HepG2 (cell line): ENCODE results near the gene TCAF1. TPM values are rescaled to one million over a fixed set of nuclear protein-coding genes. Genes with fewer than 3 reads are reported as not detected.
A peak's percentile ranks its signal among the peaks of the same experiment; 100 is the strongest.

ENCODE experiments used
- CCDC6 ChIP-seq: sonication (generic); formaldehyde crosslinking; IDR thresholded peaks from 2 replicates; pipeline ENCODE4 v1.8.1; 2022; ENCODE audit warnings: mild to moderate bottlenecking, missing genetic modification reagents, moderate library complexity
- HNRNPL ChIP-seq: fragments of 200-400 bp; formaldehyde crosslinking; IDR thresholded peaks from 2 replicates; pipeline ENCODE4 v1.6.1; 2017; ENCODE audit warnings: mild to moderate bottlenecking, low read depth, low read length
- ISL2 ChIP-seq: sonication (generic); formaldehyde crosslinking; IDR thresholded peaks from 2 replicates; pipeline ENCODE4 v1.5.0; 2020; ENCODE audit warnings: missing genetic modification reagents
- MYPOP ChIP-seq: sonication (generic); formaldehyde crosslinking; IDR thresholded peaks from 2 replicates; pipeline ENCODE4 v1.8.1; 2023; ENCODE audit warnings: mild to moderate bottlenecking, moderate library complexity, missing genetic modification reagents
- NFYB ChIP-seq: sonication (generic); formaldehyde crosslinking; IDR thresholded peaks from 2 replicates; pipeline ENCODE4 v1.4.0; 2020; ENCODE audit warnings: missing genetic modification reagents
- NR2C2 ChIP-seq: sonication (generic); formaldehyde crosslinking; IDR thresholded peaks from 2 replicates; pipeline ENCODE4 v1.4.0; 2020; ENCODE audit warnings: missing genetic modification reagents, mild to moderate bottlenecking, moderate library complexity, borderline replicate concordance
- PHF5A ChIP-seq: IDR thresholded peaks from one replicate; pipeline ENCODE4 v1.6.1; 2018; ENCODE audit warnings: low read depth, missing genetic modification reagents; ENCODE audit not compliant: unreplicated experiment
- POLR2AphosphoS2 ChIP-seq: IDR thresholded peaks from 2 replicates; pipeline ENCODE4 v1.6.1; 2011; ENCODE audit warnings: low read depth, low read length, improper control_type of control experiment
- RFX5 ChIP-seq: IDR thresholded peaks from 2 replicates; pipeline ENCODE4 v1.6.1; 2011; ENCODE audit warnings: low read depth, low read length, improper control_type of control experiment
- RNF2 ChIP-seq: fragments of 450-650 bp; conservative IDR thresholded peaks from 2 replicates; pipeline ENCODE4 v1.6.1; 2016; ENCODE audit warnings: low read depth
- ZFP90 ChIP-seq: sonication (generic); formaldehyde crosslinking; IDR thresholded peaks from 2 replicates; pipeline ENCODE4 v1.8.0; 2022; ENCODE audit warnings: missing genetic modification reagents, mild to moderate bottlenecking, inconsistent platforms, borderline replicate concordance
- ZFP91 ChIP-seq: sonication (generic); formaldehyde crosslinking; IDR thresholded peaks from 2 replicates; pipeline ENCODE4 v1.9.0; 2022; ENCODE audit warnings: missing genetic modification reagents, mild to moderate bottlenecking, borderline replicate concordance
- ZFX ChIP-seq: sonication (generic); formaldehyde crosslinking; IDR thresholded peaks from 2 replicates; pipeline ENCODE4 v1.4.0; 2020; ENCODE audit warnings: mild to moderate bottlenecking, low read depth, missing genetic modification reagents, moderate library complexity
- ZNF20 ChIP-seq: sonication (generic); formaldehyde crosslinking; IDR thresholded peaks from 2 replicates; pipeline ENCODE4 v1.4.0; 2020; ENCODE audit warnings: mild to moderate bottlenecking, moderate library complexity, missing genetic modification reagents
- ZNF598 ChIP-seq: sonication (generic); formaldehyde crosslinking; IDR thresholded peaks from 2 replicates; pipeline ENCODE4 v1.5.1; 2020; ENCODE audit warnings: mild to moderate bottlenecking, missing genetic modification reagents, borderline replicate concordance
- ZNF768 ChIP-seq: sonication (generic); formaldehyde crosslinking; IDR thresholded peaks from 2 replicates; pipeline ENCODE4 v1.4.0; 2020; ENCODE audit warnings: missing genetic modification reagents
- ZNF777 ChIP-seq: sonication (generic); formaldehyde crosslinking; IDR thresholded peaks from 2 replicates; pipeline ENCODE4 v1.4.0; 2020; ENCODE audit warnings: missing genetic modification reagents
- ZNF816 ChIP-seq: sonication (generic); formaldehyde crosslinking; IDR thresholded peaks from 2 replicates; pipeline ENCODE4 v1.8.0; 2022; ENCODE audit warnings: missing genetic modification reagents, mild to moderate bottlenecking, borderline replicate concordance
- polyA plus RNA-seq, 8 experiments: library from polyadenylated mRNA; depleted of rRNA in 3 of 8; stranded (reverse) in 7 of 8; unstranded in 1 of 8; fragments of >200 nt; fragmentation: Illumina TruSeq in 4 of 8; extraction: Trizol in 4 of 8; gene quantifications; 2 replicates each; pipeline versions ENCODE4 v1.2.1 to v1.2.3, GENCODE V29; 2011 to 2016; ENCODE audit warnings: low read depth in 4 of 8, missing spikeins in 1 of 8, mixed read lengths in 1 of 8; ENCODE audit not compliant: insufficient read depth in 1 of 8
- total RNA-seq, 5 experiments: library from RNA; depleted of rRNA; stranded (reverse); fragments of >200 nt; fragmentation: Illumina TruSeq; extraction: Trizol; gene quantifications; 2 replicates each; pipeline ENCODE4 v1.2.3, GENCODE V29; 2016; ENCODE audit warnings: low read depth in 1 of 5
- TF ChIP-seq, protein P1 (sequence below), 2 experiments: sonication (generic) in 1 of 2; formaldehyde crosslinking in 1 of 2; IDR thresholded peaks; 2 replicates each; pipeline versions ENCODE4 v1.4.0 to v1.6.1; 2016 to 2020; ENCODE audit warnings: borderline replicate concordance in 1 of 2, low read depth in 1 of 2, mild to moderate bottlenecking in 1 of 2, missing genetic modification reagents in 1 of 2
- TF ChIP-seq, protein P2 (sequence below): sonication (generic); formaldehyde crosslinking; IDR thresholded peaks from 2 replicates; pipeline ENCODE4 v1.4.0; 2020; ENCODE audit warnings: mild to moderate bottlenecking, low read depth, missing genetic modification reagents

TCAF1 gene
- total and polyA plus RNA-seq, 2 of the 13 experiments (the other 11 are each of a cell fraction or from before 2014, with no cell fraction given), result 36.2 to 101 TPM

DNA sequence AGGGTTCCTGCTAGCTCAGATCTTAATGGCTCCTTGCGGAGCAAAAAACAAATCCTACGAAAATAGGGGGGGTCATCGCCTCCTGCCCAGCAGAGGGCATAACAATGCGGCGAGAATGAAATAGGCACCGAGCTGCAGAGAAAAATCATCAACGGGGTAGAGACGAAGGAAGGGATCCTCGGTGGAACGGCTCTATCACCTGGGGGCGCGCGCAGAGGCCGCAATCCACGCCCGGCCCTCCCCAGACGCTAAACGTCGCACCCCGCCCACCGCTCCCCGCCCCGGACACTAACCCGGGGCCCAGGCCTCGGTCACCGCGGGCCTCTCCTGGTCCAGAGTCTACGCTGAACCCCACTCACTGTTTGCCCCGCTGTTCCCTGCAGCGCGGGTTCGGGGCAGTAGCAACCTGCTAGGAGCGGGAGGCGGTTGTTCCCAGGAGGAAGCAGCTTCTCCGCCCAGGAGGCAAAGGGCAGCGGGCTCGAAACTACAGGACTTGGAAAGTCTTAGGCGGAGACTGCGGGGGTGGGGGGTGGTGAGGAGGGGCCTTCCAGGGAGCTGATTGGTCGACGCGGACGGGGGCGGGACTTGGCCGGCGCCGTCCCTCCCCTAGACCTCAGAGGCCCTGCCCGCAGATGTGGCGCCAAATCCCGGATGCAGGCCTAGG, at the start of gene TCAF1 (continued):
- TF ChIP-seq ZFP90 (CRISPR knock-in tag) (peak; percentile 89; the same call in 1 of the 2 replicates), ZNF768 (CRISPR knock-in tag) (peak; percentile 74; the same call in 1 of the 2 replicates), NR2C2 (CRISPR knock-in tag) (peak; percentile 78), CCDC6 (CRISPR knock-in tag) (peak; percentile 85), ZNF816 (CRISPR knock-in tag) (peak; percentile 49; the same call in 1 of the 2 replicates), MYPOP (peak; percentile 86), ZNF777 (CRISPR knock-in tag) (no peak), HNRNPL (peak; percentile 66; the same call in 1 of the 2 replicates), RFX5 (peak; percentile 51), ZNF20 (CRISPR knock-in tag) (no peak), ISL2 (CRISPR knock-in tag) (peak; percentile 57), ZNF598 (CRISPR knock-in tag) (0 out of 2 replicates have a peak, but pooled peaks have one; percentile 53), NFYB (CRISPR knock-in tag) (peak; percentile 65), RNF2 (no peak), ZFP91 (peak; percentile 89; the same call in 1 of the 2 replicates), ZFX (peak; percentile 96), PHF5A (CRISPR knock-in tag) (peak; percentile 42), POLR2AphosphoS2 (peak; percentile 94)
- TF ChIP-seq, protein P1, sequence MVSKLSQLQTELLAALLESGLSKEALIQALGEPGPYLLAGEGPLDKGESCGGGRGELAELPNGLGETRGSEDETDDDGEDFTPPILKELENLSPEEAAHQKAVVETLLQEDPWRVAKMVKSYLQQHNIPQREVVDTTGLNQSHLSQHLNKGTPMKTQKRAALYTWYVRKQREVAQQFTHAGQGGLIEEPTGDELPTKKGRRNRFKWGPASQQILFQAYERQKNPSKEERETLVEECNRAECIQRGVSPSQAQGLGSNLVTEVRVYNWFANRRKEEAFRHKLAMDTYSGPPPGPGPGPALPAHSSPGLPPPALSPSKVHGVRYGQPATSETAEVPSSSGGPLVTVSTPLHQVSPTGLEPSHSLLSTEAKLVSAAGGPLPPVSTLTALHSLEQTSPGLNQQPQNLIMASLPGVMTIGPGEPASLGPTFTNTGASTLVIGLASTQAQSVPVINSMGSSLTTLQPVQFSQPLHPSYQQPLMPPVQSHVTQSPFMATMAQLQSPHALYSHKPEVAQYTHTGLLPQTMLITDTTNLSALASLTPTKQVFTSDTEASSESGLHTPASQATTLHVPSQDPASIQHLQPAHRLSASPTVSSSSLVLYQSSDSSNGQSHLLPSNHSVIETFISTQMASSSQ (IDR thresholded peaks at IDR 0.05; ENCODE audit: low read depth), result 0 out of 2 replicates have a peak, but pooled peaks have one; percentile 34
- TF ChIP-seq, protein P1 (CRISPR knock-in tag; IDR thresholded peaks at IDR 0.05; ENCODE audit: borderline replicate concordance), result peak; percentile 60; the same call in 1 of the 2 replicates
- TF ChIP-seq, protein P2, sequence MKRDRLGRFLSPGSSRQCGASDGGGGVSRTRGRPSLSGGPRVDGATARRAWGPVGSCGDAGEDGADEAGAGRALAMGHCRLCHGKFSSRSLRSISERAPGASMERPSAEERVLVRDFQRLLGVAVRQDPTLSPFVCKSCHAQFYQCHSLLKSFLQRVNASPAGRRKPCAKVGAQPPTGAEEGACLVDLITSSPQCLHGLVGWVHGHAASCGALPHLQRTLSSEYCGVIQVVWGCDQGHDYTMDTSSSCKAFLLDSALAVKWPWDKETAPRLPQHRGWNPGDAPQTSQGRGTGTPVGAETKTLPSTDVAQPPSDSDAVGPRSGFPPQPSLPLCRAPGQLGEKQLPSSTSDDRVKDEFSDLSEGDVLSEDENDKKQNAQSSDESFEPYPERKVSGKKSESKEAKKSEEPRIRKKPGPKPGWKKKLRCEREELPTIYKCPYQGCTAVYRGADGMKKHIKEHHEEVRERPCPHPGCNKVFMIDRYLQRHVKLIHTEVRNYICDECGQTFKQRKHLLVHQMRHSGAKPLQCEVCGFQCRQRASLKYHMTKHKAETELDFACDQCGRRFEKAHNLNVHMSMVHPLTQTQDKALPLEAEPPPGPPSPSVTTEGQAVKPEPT (CRISPR knock-in tag), result no peak
